Neuronal stem cell (in vitro differentiated cells): ENCODE results near the gene FBXL7.

Source experiments
- DNase-seq: peaks from one replicate; pipeline ENCODE4 v3.0.0-alpha.2; 2013; ENCODE audit warnings: low spot score
- H2AFZ ChIP-seq: one replicate; pipeline ENCODE4 v1.6.1; 2013; ENCODE audit warnings: mild to moderate bottlenecking, low read length, inconsistent platforms
- H2AK5ac ChIP-seq: 2 replicates; pipeline ENCODE4 v1.6.1; 2013; ENCODE audit warnings: low read depth, mild to moderate bottlenecking, inconsistent platforms, low read length, moderate library complexity, mixed read lengths
- H2BK120ac ChIP-seq: 2 replicates; pipeline ENCODE4 v1.6.1; 2013; ENCODE audit warnings: low read depth, mild to moderate bottlenecking, inconsistent platforms, low read length, moderate library complexity, mixed read lengths
- H2BK12ac ChIP-seq: one replicate; pipeline ENCODE4 v1.6.1; 2013; ENCODE audit warnings: low read length, inconsistent platforms
- H2BK15ac ChIP-seq: 2 replicates; pipeline ENCODE4 v1.6.1; 2013; ENCODE audit warnings: mild to moderate bottlenecking, low read length, inconsistent platforms, mixed read lengths
- H2BK5ac ChIP-seq: one replicate; pipeline ENCODE4 v1.6.1; 2013; ENCODE audit warnings: inconsistent platforms, mild to moderate bottlenecking, low read length, moderate library complexity
- H3K14ac ChIP-seq: one replicate; pipeline ENCODE4 v1.6.1; 2013; ENCODE audit warnings: low read length, inconsistent platforms
- H3K18ac ChIP-seq: 2 replicates; pipeline ENCODE4 v1.6.1; 2013; ENCODE audit warnings: low read length, inconsistent platforms
- H3K23ac ChIP-seq: 2 replicates; pipeline ENCODE4 v1.6.1; 2013; ENCODE audit warnings: low read depth, mild to moderate bottlenecking, mixed read lengths, low read length, inconsistent platforms; ENCODE audit not compliant: poor library complexity
- H3K27ac ChIP-seq: replicated peaks from 3 replicates; pipeline ENCODE4 v1.5.1; 2013; ENCODE audit warnings: low read length, inconsistent platforms
- H3K27me3 ChIP-seq, 3 experiments: 2 replicates each; pipeline ENCODE4 v1.6.1; 2013; ENCODE audit warnings: low read length in 3 of 3, mild to moderate bottlenecking in 2 of 3, inconsistent platforms in 1 of 3, low read depth in 1 of 3, mixed read lengths in 1 of 3, moderate library complexity in 1 of 3; ENCODE audit not compliant: control insufficient read depth in 3 of 3, insufficient read depth in 3 of 3
- H3K36me3 ChIP-seq, 2 donors: replicated peaks in 1 of 2; 2 replicates each; pipeline ENCODE4 v1.6.1; 2013; ENCODE audit warnings: low read length in 2 of 2; ENCODE audit not compliant: control insufficient read depth in 2 of 2, insufficient read depth in 2 of 2
- H3K4ac ChIP-seq: 2 replicates; pipeline ENCODE4 v1.6.1; 2013; ENCODE audit warnings: inconsistent platforms, mild to moderate bottlenecking, low read length, moderate library complexity
- H3K4me1 ChIP-seq, 2 donors: 1 replicate in 1 of 2; 2 replicates in 1 of 2; pipeline ENCODE4 v1.6.1; 2013; ENCODE audit warnings: low read length in 2 of 2, low read depth in 1 of 2; ENCODE audit not compliant: control insufficient read depth in 2 of 2, insufficient read depth in 1 of 2
- H3K4me2 ChIP-seq: one replicate; pipeline ENCODE4 v1.6.1; 2013; ENCODE audit warnings: mild to moderate bottlenecking, low read length, inconsistent platforms; ENCODE audit not compliant: insufficient read depth, poor library complexity, severe bottlenecking
- H3K4me3 ChIP-seq, 2 donors: 2 replicates each; pipeline ENCODE4 v1.5.1; 2013; ENCODE audit warnings: low read length in 2 of 2, mild to moderate bottlenecking in 2 of 2, inconsistent platforms in 1 of 2, moderate library complexity in 1 of 2
- H3K79me1 ChIP-seq: one replicate; pipeline ENCODE4 v1.6.1; 2013; ENCODE audit warnings: low read depth, mild to moderate bottlenecking, inconsistent platforms, low read length, moderate library complexity
- H3K9ac ChIP-seq: one replicate; pipeline ENCODE4 v1.6.1; 2013; ENCODE audit warnings: mild to moderate bottlenecking, low read depth, low read length, inconsistent platforms; ENCODE audit not compliant: poor library complexity
- H3K9me3 ChIP-seq, 2 donors: replicated peaks in 1 of 2; 2 replicates each; pipeline versions ENCODE3 to v1.6.1; 2013; ENCODE audit warnings: low read length in 2 of 2, mild to moderate bottlenecking in 2 of 2, inconsistent platforms in 1 of 2, low read depth in 1 of 2, mixed read lengths in 1 of 2, moderate library complexity in 1 of 2; ENCODE audit not compliant: control insufficient read depth in 2 of 2, insufficient read depth in 1 of 2
- H4K8ac ChIP-seq: one replicate; pipeline ENCODE4 v1.6.1; 2013; ENCODE audit warnings: low read depth, mild to moderate bottlenecking, inconsistent platforms, low read length, moderate library complexity
- H4K91ac ChIP-seq: one replicate; pipeline ENCODE4 v1.6.1; 2013; ENCODE audit warnings: low read length, low read depth, mild to moderate bottlenecking, inconsistent platforms; ENCODE audit not compliant: poor library complexity
- WGBS, 2 donors: extraction: QIAGEN DNeasy Blood & Tissue Kit; methylation state at CpG; one replicate each; pipeline ENCODE4 v1.1.7; 2013; ENCODE audit warnings: missing lambda C conversion rate in 2 of 2, mixed read lengths in 1 of 2; ENCODE audit not compliant: insufficient read length in 2 of 2, insufficient replicate concordance in 1 of 2; ENCODE audit errors: extremely low coverage in 2 of 2; 5-methylcytosine and 5-hydroxymethylcytosine counted together

FBXL7 gene

GRCh38 chr5:15893866-15894265, 393.9 kb downstream of the FBXL7 start:
- no peaks in the 10 kb centered on the region for H3K4me1 ChIP-seq
- H3K14ac ChIP-seq, result no peak overlapping the region
- no peak overlapping the region for H2BK120ac ChIP-seq
- H3K9ac ChIP-seq, result no peak overlapping the region
- H3K18ac ChIP-seq, result no peak overlapping the region
- no peak overlapping the region for H3K4ac ChIP-seq
- no peak overlapping the region for H4K8ac ChIP-seq
- H3K9me3 ChIP-seq, result no peaks in the 10 kb centered on the region
- WGBS, 2 donors, result no CpG with 5 or more reads among the region's 11 CpGs
- H3K4me2 ChIP-seq, result no peak overlapping the region
- no peak overlapping the region for H2AK5ac ChIP-seq
- H2BK12ac ChIP-seq, result no peak overlapping the region
- no peak for DNase-seq
- H3K23ac ChIP-seq, result no peak overlapping the region
- no peak overlapping the region for H2AFZ ChIP-seq
- no peak overlapping the region for H4K91ac ChIP-seq
- H3K4me3 ChIP-seq, result no peak overlapping the region
- no peak overlapping the region for H2BK15ac ChIP-seq
- H3K36me3 ChIP-seq, result no peaks in the 10 kb centered on the region
- H2BK5ac ChIP-seq, result no peak overlapping the region
- H3K27ac ChIP-seq, result no peak overlapping the region
- no peaks in the 10 kb centered on the region for H3K27me3 ChIP-seq
- no peaks in the 10 kb centered on the region for H3K79me1 ChIP-seq

- no peak overlapping the region for H4K91ac ChIP-seq
- H2BK15ac ChIP-seq, result no peak overlapping the region
- H3K27ac ChIP-seq, result no peak overlapping the region
- H2BK120ac ChIP-seq, result no peak overlapping the region
- H3K79me1 ChIP-seq, result no peaks in the 10 kb centered on the region
- H3K4me3 ChIP-seq, result no peak overlapping the region
- H2BK5ac ChIP-seq, result no peak overlapping the region
- no peak overlapping the region for H3K18ac ChIP-seq
- no peak overlapping the region for H3K14ac ChIP-seq
- no peak overlapping the region for H4K8ac ChIP-seq
- DNase-seq, result no peak
- H3K4me2 ChIP-seq, result no peak overlapping the region
- H3K4ac ChIP-seq, result no peak overlapping the region
- WGBS, 2 donors, result no CpG with 5 or more reads among the region's 3 CpGs
- H3K9me3 ChIP-seq, result no peaks in the 10 kb centered on the region
- no peak overlapping the region for H3K9ac ChIP-seq
- no peak overlapping the region for H2AFZ ChIP-seq
- no peaks in the 10 kb centered on the region for H3K27me3 ChIP-seq
- no peak overlapping the region for H3K23ac ChIP-seq
- no peaks in the 10 kb centered on the region for H3K36me3 ChIP-seq
- no peak overlapping the region for H2AK5ac ChIP-seq
- H3K4me1 ChIP-seq, result no peaks in the 10 kb centered on the region
- no peak overlapping the region for H2BK12ac ChIP-seq
Measured at GRCh38 chr5:15897656-15898055, 397.7 kb downstream of the FBXL7 start.

- Histone ChIP-seq H3K14ac (no peak overlapping the region), H3K4me1 (no peaks in the 10 kb centered on the region), H2BK120ac (no peak overlapping the region), H3K9me3 (no peaks in the 10 kb centered on the region), H2BK12ac (no peak overlapping the region), H2BK15ac (no peak overlapping the region), H3K79me1 (no peaks in the 10 kb centered on the region), H3K4ac (no peak overlapping the region), H3K4me2 (no peak overlapping the region), H3K4me3 (no peak overlapping the region), H2AK5ac (no peak overlapping the region), H3K36me3 (no peaks in the 10 kb centered on the region), H3K27ac (no peak overlapping the region), H3K9ac (no peak overlapping the region), H4K91ac (no peak overlapping the region), H2BK5ac (no peak overlapping the region), H2AFZ (no peak overlapping the region), H3K23ac (no peak overlapping the region), H4K8ac (no peak overlapping the region), H3K27me3 (no peaks in the 10 kb centered on the region), H3K18ac (no peak overlapping the region)
- no CpG with 5 or more reads among the region's 6 CpGs for WGBS, 2 donors
- DNase-seq, result no peak
Measured at GRCh38 chr5:15898641-15899040, 398.7 kb downstream of the FBXL7 start.

- DNase-seq, result no peak
- Histone ChIP-seq H3K23ac (no peak overlapping the region), H2BK15ac (no peak overlapping the region), H3K4me1 (no peaks in the 10 kb centered on the region), H3K79me1 (no peaks in the 10 kb centered on the region), H3K14ac (no peak overlapping the region), H2BK5ac (no peak overlapping the region), H3K18ac (no peak overlapping the region), H3K4me3 (no peak overlapping the region), H2AFZ (no peak overlapping the region), H2BK120ac (no peak overlapping the region), H2AK5ac (no peak overlapping the region), H2BK12ac (no peak overlapping the region), H3K9me3 (no peaks in the 10 kb centered on the region), H3K4ac (no peak overlapping the region), H3K27ac (no peak overlapping the region), H4K91ac (no peak overlapping the region), H4K8ac (no peak overlapping the region), H3K36me3 (no peaks in the 10 kb centered on the region), H3K4me2 (no peak overlapping the region), H3K9ac (no peak overlapping the region), H3K27me3 (no peaks in the 10 kb centered on the region)
- WGBS, 2 donors, result no CpG with 5 or more reads among the region's 1 CpG
Measured at GRCh38 chr5:15899481-15899880, 399.5 kb downstream of the FBXL7 start.
